NK-92 treated with Interleukin-12 subunit alpha and Interleukin-12 subunit beta, amount 100 ng/mL, for 24 hours (cell line): ENCODE data around the gene TSPAN32.

Experiments used
- DNase-seq: peaks from one replicate; lab custom pipeline; 2025; lab: John Stamatoyannopoulos, UW

Gene TSPAN32

GRCh38 chr11:2289350-2289749, 12.5 kb upstream of the TSPAN32 start:
- no peak for DNase-seq

GRCh38 chr11:2289859-2290258, 12.0 kb upstream of the TSPAN32 start:
- DNase-seq = no peak

- no peak for DNase-seq
Measured at GRCh38 chr11:2290351-2290841, 11.4 kb upstream of the TSPAN32 start.

- DNase-seq = no peak
Measured at GRCh38 chr11:2293531-2293971, 8.3 kb upstream of the TSPAN32 start.

GRCh38 chr11:2293984-2294925, 7.6 kb upstream of the TSPAN32 start:
- DNase-seq = no peak

- no peak for DNase-seq
Measured at GRCh38 chr11:2294926-2295290, 6.9 kb upstream of the TSPAN32 start.

- DNase-seq = no peak
Measured at GRCh38 chr11:2295971-2296912, 5.6 kb upstream of the TSPAN32 start.

- DNase-seq = no peak
Measured at GRCh38 chr11:2296913-2297622, 4.7 kb upstream of the TSPAN32 start.

- DNase-seq = no peak
Measured at GRCh38 chr11:2297623-2298030, 4.2 kb upstream of the TSPAN32 start.

GRCh38 chr11:2298131-2298794, 3.5 kb upstream of the TSPAN32 start:
- no peak for DNase-seq

GRCh38 chr11:2298795-2299761, 2.7 kb upstream of the TSPAN32 start:
- DNase-seq = no peak

GRCh38 chr11:2299773-2300172, 2.0 kb upstream of the TSPAN32 start:
- no peak for DNase-seq

- DNase-seq = no peak
Measured at GRCh38 chr11:2300290-2300935, 1.4 kb upstream of the TSPAN32 start.

GRCh38 chr11:2300936-2301630, 730 bp upstream of the TSPAN32 start:
- no peak for DNase-seq

- DNase-seq = no peak
Measured at GRCh38 chr11:2302306-2302895, 588 bp downstream of the TSPAN32 start.

- no peak for DNase-seq
Measured at GRCh38 chr11:2302896-2303626, 1.2 kb downstream of the TSPAN32 start.

GRCh38 chr11:2303627-2304505, 2.1 kb downstream of the TSPAN32 start:
- DNase-seq = no peak
